SH-SY5Y (cell line): ENCODE data around the gene PLXNA3.

Experiments
- GATA2 ChIP-seq: IDR thresholded peaks from 2 replicates; pipeline ENCODE4 v1.6.1; 2011; ENCODE audit warnings: mild to moderate bottlenecking, low read depth, low read length
- GATA3 ChIP-seq: IDR thresholded peaks from 2 replicates; pipeline ENCODE4 v1.6.1; 2011; ENCODE audit warnings: low read depth, mild to moderate bottlenecking, low read length, moderate library complexity

- no peak for TF ChIP-seq GATA2
- TF ChIP-seq GATA3: no peak
These were observed 18.7 kb downstream of the PLXNA3 start for GRCh38 chrX:154476821-154477220.
